H1 (cell line): ENCODE data around the gene SLC25A11. TPM values are rescaled to one million over a fixed set of nuclear protein-coding genes. Genes with fewer than 3 reads are reported as not detected.
A peak's percentile ranks its signal among the peaks of the same experiment; 100 is the strongest.

Experiments used
- EZH2 ChIP-seq: fragments of 200-600 bp; sonication (generic); IDR thresholded peaks from 2 replicates; pipeline ENCODE4 v1.7.1; 2012; ENCODE audit warnings: low read depth, mild to moderate bottlenecking, moderate library complexity, low read length, inconsistent platforms; ENCODE audit not compliant: severe bottlenecking
- SAP30 ChIP-seq: fragments of 300-600 bp; sonication (generic); IDR thresholded peaks from 2 replicates; pipeline ENCODE4 v1.7.1; 2012; ENCODE audit warnings: low read length, moderate library complexity, mild to moderate bottlenecking, inconsistent platforms; ENCODE audit not compliant: insufficient read depth, insufficient replicate concordance
- SIN3A ChIP-seq, 2 experiments: IDR thresholded peaks in 1 of 2; conservative IDR thresholded peaks in 1 of 2; 2 replicates each; pipeline ENCODE4 v1.6.1; 2011 to 2012; ENCODE audit warnings: low read length in 2 of 2, improper control_type of control experiment in 1 of 2, low read depth in 1 of 2, mild to moderate bottlenecking in 1 of 2
- TAF1 ChIP-seq: IDR thresholded peaks from 2 replicates; pipeline ENCODE4 v1.6.1; 2011; ENCODE audit warnings: mild to moderate bottlenecking, low read depth, low read length
- TAF7 ChIP-seq: optimal IDR thresholded peaks from 2 replicates; pipeline ENCODE3; 2011; ENCODE audit warnings: low read depth, mild to moderate bottlenecking, inconsistent platforms, low read length, moderate library complexity, borderline replicate concordance
- TBP ChIP-seq: IDR thresholded peaks from 2 replicates; pipeline ENCODE4 v1.6.1; 2011; ENCODE audit warnings: low read depth, low read length, improper control_type of control experiment
- polyA plus RNA-seq, 7 experiments: library from polyadenylated mRNA; depleted of rRNA in 3 of 7; stranded (reverse) in 5 of 7; unstranded in 2 of 7; fragments of >200 nt in 5 of 7; fragments of 200-250 nt in 2 of 7; gene quantifications; 1 replicate in 5 of 7; 2 replicates in 1 of 7; 4 replicates in 1 of 7; pipeline versions ENCODE4 v1.2.1 to v1.2.3, GENCODE V29; 2011 to 2013; ENCODE audit warnings: missing spikeins in 2 of 7, mixed read lengths in 2 of 7
- total RNA-seq: library from RNA; stranded (reverse); fragmentation: NEBNext Ultra II Directional; extraction: Animal tissue kit (Norgen Biotek cat#: 25700); gene quantifications from 2 replicates; pipeline ENCODE4 v1.2.1, GENCODE V29; 2021
- TF ChIP-seq, protein P1 (sequence below): fragments of 300-600 bp; sonication (generic); IDR thresholded peaks from 2 replicates; pipeline ENCODE4 v1.7.1; 2012; ENCODE audit warnings: low read length, moderate library complexity, mild to moderate bottlenecking, inconsistent platforms; ENCODE audit not compliant: insufficient replicate concordance
- TF ChIP-seq, protein P2 (sequence below): IDR thresholded peaks from 2 replicates; pipeline ENCODE4 v1.6.1; 2012; ENCODE audit warnings: inconsistent platforms

The SLC25A11 gene
- total and polyA plus RNA-seq, 2 of the 8 experiments (the other 6 are each of a cell fraction or from before 2014, with no cell fraction given): 55.9 to 97.0 TPM

DNA sequence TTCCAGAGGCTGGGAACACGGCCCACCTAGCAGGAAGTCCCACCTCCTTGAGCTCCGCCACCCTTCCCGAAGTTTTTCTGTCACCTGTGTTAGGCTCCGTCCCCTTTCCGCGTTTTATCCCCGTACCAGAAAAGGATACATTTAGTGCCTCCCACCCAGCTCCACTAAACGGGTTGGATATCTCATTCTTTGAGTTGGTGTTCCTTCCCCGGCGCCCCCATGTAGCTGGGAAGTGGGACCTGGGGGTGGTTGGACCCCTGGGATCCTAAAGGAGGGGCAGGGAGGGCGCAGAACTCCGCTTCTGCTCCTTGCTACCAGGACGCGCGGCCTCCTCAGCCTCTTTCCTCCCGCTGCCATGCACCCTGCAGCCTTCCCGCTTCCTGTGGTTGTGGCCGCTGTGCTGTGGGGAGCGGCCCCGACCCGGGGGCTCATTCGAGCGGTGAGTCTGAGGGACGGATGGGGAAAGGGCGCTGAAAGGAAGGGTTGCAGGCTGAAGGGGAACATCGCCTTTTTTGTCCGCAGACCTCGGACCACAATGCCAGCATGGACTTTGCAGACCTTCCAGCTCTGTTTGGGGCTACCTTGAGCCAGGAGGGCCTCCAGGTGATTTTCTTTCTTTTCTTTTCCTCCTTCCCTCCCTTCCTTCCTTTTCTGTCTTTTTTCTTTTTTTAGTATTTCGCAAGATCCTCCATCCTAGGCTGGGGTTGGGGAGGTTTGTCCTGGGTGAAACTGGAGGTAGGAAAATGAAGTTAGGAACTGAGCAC lies 891 bp upstream of the SLC25A11 start (continued):
- TF ChIP-seq, protein P1, sequence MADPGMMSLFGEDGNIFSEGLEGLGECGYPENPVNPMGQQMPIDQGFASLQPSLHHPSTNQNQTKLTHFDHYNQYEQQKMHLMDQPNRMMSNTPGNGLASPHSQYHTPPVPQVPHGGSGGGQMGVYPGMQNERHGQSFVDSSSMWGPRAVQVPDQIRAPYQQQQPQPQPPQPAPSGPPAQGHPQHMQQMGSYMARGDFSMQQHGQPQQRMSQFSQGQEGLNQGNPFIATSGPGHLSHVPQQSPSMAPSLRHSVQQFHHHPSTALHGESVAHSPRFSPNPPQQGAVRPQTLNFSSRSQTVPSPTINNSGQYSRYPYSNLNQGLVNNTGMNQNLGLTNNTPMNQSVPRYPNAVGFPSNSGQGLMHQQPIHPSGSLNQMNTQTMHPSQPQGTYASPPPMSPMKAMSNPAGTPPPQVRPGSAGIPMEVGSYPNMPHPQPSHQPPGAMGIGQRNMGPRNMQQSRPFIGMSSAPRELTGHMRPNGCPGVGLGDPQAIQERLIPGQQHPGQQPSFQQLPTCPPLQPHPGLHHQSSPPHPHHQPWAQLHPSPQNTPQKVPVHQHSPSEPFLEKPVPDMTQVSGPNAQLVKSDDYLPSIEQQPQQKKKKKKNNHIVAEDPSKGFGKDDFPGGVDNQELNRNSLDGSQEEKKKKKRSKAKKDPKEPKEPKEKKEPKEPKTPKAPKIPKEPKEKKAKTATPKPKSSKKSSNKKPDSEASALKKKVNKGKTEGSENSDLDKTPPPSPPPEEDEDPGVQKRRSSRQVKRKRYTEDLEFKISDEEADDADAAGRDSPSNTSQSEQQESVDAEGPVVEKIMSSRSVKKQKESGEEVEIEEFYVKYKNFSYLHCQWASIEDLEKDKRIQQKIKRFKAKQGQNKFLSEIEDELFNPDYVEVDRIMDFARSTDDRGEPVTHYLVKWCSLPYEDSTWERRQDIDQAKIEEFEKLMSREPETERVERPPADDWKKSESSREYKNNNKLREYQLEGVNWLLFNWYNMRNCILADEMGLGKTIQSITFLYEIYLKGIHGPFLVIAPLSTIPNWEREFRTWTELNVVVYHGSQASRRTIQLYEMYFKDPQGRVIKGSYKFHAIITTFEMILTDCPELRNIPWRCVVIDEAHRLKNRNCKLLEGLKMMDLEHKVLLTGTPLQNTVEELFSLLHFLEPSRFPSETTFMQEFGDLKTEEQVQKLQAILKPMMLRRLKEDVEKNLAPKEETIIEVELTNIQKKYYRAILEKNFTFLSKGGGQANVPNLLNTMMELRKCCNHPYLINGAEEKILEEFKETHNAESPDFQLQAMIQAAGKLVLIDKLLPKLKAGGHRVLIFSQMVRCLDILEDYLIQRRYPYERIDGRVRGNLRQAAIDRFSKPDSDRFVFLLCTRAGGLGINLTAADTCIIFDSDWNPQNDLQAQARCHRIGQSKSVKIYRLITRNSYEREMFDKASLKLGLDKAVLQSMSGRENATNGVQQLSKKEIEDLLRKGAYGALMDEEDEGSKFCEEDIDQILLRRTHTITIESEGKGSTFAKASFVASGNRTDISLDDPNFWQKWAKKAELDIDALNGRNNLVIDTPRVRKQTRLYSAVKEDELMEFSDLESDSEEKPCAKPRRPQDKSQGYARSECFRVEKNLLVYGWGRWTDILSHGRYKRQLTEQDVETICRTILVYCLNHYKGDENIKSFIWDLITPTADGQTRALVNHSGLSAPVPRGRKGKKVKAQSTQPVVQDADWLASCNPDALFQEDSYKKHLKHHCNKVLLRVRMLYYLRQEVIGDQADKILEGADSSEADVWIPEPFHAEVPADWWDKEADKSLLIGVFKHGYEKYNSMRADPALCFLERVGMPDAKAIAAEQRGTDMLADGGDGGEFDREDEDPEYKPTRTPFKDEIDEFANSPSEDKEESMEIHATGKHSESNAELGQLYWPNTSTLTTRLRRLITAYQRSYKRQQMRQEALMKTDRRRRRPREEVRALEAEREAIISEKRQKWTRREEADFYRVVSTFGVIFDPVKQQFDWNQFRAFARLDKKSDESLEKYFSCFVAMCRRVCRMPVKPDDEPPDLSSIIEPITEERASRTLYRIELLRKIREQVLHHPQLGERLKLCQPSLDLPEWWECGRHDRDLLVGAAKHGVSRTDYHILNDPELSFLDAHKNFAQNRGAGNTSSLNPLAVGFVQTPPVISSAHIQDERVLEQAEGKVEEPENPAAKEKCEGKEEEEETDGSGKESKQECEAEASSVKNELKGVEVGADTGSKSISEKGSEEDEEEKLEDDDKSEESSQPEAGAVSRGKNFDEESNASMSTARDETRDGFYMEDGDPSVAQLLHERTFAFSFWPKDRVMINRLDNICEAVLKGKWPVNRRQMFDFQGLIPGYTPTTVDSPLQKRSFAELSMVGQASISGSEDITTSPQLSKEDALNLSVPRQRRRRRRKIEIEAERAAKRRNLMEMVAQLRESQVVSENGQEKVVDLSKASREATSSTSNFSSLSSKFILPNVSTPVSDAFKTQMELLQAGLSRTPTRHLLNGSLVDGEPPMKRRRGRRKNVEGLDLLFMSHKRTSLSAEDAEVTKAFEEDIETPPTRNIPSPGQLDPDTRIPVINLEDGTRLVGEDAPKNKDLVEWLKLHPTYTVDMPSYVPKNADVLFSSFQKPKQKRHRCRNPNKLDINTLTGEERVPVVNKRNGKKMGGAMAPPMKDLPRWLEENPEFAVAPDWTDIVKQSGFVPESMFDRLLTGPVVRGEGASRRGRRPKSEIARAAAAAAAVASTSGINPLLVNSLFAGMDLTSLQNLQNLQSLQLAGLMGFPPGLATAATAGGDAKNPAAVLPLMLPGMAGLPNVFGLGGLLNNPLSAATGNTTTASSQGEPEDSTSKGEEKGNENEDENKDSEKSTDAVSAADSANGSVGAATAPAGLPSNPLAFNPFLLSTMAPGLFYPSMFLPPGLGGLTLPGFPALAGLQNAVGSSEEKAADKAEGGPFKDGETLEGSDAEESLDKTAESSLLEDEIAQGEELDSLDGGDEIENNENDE: no peak
- TF ChIP-seq TAF1: peak; percentile 14; the same call in 1 of the 2 replicates
- TF ChIP-seq SAP30: peak; percentile 77
- 0 out of 4 replicates have a peak, but pooled peaks of 1 of the 2 experiments have one; percentile 16 for TF ChIP-seq SIN3A (conservative IDR thresholded peaks at IDR 0.05 in 1 of 2, IDR thresholded peaks at IDR 0.05 in 1 of 2; ENCODE audit: low read depth in 1 of 2, low read length in 2 of 2)
- TF ChIP-seq EZH2: no peak
- peak; percentile 34 for TF ChIP-seq TAF7
- 0 out of 2 replicates have a peak, but pooled peaks have one; percentile 5 for TF ChIP-seq TBP
- TF ChIP-seq, protein P2, sequence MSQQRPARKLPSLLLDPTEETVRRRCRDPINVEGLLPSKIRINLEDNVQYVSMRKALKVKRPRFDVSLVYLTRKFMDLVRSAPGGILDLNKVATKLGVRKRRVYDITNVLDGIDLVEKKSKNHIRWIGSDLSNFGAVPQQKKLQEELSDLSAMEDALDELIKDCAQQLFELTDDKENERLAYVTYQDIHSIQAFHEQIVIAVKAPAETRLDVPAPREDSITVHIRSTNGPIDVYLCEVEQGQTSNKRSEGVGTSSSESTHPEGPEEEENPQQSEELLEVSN: no peak
